Measurements from ENCODE around the gene NEUROD1.

DNA sequence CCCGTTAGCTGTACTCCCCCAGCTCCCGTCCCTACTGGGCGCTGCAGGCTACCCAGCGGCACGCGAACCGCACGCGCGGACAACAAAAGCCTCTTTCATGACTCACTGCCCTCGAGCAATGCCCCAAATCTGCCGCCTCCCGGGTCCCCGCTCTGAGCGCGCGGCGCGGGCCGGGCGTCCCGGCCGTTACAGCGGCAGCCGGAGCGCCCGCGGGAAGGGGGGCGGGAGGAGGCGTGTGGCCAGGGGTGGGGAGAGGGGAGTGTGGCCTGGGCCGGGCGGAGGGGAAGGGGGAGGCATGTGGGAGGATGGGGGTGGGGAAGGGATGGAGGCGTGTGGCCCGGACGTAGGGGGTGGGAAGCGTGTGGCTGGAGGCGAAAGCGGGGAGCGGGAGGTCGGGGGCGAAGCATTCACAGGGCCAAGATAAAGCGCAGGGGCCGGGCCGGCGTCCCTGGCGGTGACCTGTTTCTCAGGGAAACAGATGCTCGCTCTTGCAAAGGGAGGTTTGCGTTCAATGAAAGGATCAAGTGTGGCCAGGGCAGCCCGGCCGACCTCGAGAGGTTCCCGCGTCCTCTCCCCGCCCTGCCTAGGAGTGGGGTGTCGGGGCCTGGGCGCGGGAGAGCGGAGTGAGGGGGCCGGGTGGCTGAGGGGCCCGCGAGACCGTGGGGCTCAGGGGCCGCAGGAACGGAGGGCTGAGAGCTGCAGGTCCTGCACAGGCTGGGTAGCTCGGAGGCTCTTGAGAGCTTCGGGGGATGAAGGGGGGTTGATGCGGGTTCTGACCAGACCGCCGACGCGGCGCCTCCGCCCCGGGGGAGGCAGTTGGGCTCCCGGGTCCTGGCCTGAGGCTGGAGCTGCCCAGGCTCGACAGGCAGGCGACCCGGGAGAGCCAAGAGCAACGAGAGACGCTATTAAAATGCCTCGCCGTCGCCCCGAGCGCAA, 3.5 kb upstream of the NEUROD1 start:
- TF ChIP-seq, protein P1, sequence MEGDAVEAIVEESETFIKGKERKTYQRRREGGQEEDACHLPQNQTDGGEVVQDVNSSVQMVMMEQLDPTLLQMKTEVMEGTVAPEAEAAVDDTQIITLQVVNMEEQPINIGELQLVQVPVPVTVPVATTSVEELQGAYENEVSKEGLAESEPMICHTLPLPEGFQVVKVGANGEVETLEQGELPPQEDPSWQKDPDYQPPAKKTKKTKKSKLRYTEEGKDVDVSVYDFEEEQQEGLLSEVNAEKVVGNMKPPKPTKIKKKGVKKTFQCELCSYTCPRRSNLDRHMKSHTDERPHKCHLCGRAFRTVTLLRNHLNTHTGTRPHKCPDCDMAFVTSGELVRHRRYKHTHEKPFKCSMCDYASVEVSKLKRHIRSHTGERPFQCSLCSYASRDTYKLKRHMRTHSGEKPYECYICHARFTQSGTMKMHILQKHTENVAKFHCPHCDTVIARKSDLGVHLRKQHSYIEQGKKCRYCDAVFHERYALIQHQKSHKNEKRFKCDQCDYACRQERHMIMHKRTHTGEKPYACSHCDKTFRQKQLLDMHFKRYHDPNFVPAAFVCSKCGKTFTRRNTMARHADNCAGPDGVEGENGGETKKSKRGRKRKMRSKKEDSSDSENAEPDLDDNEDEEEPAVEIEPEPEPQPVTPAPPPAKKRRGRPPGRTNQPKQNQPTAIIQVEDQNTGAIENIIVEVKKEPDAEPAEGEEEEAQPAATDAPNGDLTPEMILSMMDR (conservative IDR thresholded peaks at IDR 0.05; ENCODE audit: low read depth, low read length): no peak
- no peak for TF ChIP-seq EZH2phosphoT487 (IDR thresholded peaks at IDR 0.05; ENCODE audit: borderline replicate concordance, low read length)
